Measurements from ENCODE around the gene SCT.
A peak's percentile ranks its signal among the peaks of the same experiment; 100 is the strongest.

- TF ChIP-seq CTCF (IDR thresholded peaks at IDR 0.05) (peak; percentile 75), EZH2 (IDR thresholded peaks at IDR 0.05; ENCODE audit: borderline replicate concordance, insufficient read depth, low read depth, low read length, poor library complexity, severe bottlenecking) (no peak)
These were observed 35.8 kb upstream of the SCT start for GRCh38 chr11:662689-663274.

Data from B cell (primary cell).